Suprapubic skin (tissue), 4 donors: ENCODE measurements around the gene TRIM44. TPM values are rescaled to one million over a fixed set of nuclear protein-coding genes. Genes with fewer than 3 reads are reported as not detected.
"Not testable (repeated sequence)": the region's sequence is repeated elsewhere in the genome, so short reads cannot be mapped to it uniquely, and the experiment has no call there.

Experiments
- DNase-seq, 2 donors: peaks; one replicate each; pipeline ENCODE4 v3.0.0-alpha.2; 2019; ENCODE audit warnings: low spot score in 2 of 2
- H3K27ac ChIP-seq: fragments of 200-600 bp; sonication (generic); one replicate; pipeline ENCODE4 v1.5.1; 2019
- H3K27me3 ChIP-seq: fragments of 200-600 bp; sonication (generic); one replicate; pipeline ENCODE4 v1.5.1; 2019
- H3K36me3 ChIP-seq: fragments of 200-600 bp; sonication (generic); one replicate; pipeline ENCODE4 v1.5.1; 2019
- H3K4me1 ChIP-seq: fragments of 200-600 bp; sonication (generic); one replicate; pipeline ENCODE4 v1.5.1; 2019
- H3K4me3 ChIP-seq: fragments of 200-600 bp; sonication (generic); one replicate; pipeline ENCODE4 v1.5.1; 2019; ENCODE audit warnings: mild to moderate bottlenecking
- H3K9me3 ChIP-seq: fragments of 200-600 bp; sonication (generic); one replicate; pipeline ENCODE4 v1.5.1; 2019
- EP300 ChIP-seq: sonication (generic); formaldehyde crosslinking; IDR thresholded peaks from one replicate; pipeline ENCODE4 v1.6.1; 2017; ENCODE audit warnings: antibody characterized with exemption
- POLR2A ChIP-seq, 2 donors: fragments of 450-650 bp; IDR thresholded peaks; one replicate each; pipeline ENCODE4 v1.6.1; 2017; ENCODE audit warnings: antibody characterized with exemption in 2 of 2, mild to moderate bottlenecking in 2 of 2, moderate library complexity in 2 of 2
- POLR2AphosphoS5 ChIP-seq, 3 donors: sonication (generic); formaldehyde crosslinking; IDR thresholded peaks; one replicate each; pipeline ENCODE4 v1.6.1; 2017; ENCODE audit warnings: antibody characterized with exemption in 3 of 3
- WGBS: methylation state at CpG from one replicate; pipeline ENCODE4 v1.1.5; 2018; 5-methylcytosine and 5-hydroxymethylcytosine counted together
- total RNA-seq, 4 donors: library from RNA; depleted of rRNA; stranded (reverse); fragments of >200 nt; gene quantifications; one replicate each; pipeline ENCODE4 v1.1.0, GENCODE V29; 2016
- TF ChIP-seq, protein P1 (sequence below), 2 donors: fragments of 200-600 bp in 1 of 2; fragments of 450-650 bp in 1 of 2; sonication (generic) in 1 of 2; IDR thresholded peaks; one replicate each; pipeline ENCODE4 v1.5.1; 2016 to 2019; ENCODE audit warnings: antibody characterized with exemption in 2 of 2, mild to moderate bottlenecking in 1 of 2, moderate library complexity in 1 of 2

TRIM44 gene
- total RNA-seq, 4 donors from 2014 or later = 21.3 to 55.7 (median 31.3) TPM

DNA sequence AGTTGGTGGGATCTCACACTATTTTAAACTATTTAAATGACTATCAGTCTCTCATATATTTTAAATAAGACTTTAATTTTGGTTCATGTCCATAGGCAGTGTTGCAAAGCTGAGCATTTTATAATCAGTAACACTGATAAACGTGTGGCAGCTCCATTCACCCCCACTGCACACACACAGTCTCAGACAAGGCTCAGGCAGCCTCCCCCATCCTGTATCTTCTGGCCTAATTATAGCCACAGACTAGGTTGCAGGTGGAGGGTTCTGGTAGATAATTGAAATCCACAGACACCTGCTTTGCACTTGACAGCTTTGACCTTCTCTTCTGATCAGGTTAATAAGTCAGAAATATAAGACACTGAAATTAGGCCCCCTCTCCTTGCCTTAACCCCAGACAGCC lies 162.8 kb downstream of the TRIM44 start:
- Histone ChIP-seq H3K27me3 (no peaks in the 10 kb centered on the region), H3K27ac (no peak overlapping the region), H3K4me3 (no peak overlapping the region), H3K9me3 (no peaks in the 10 kb centered on the region), H3K4me1 (peaks cover 21% of the 10 kb centered on the region), H3K36me3 (no peaks in the 10 kb centered on the region)
- TF ChIP-seq POLR2AphosphoS5 (IDR thresholded peaks at IDR 0.05) (no peak), EP300 (no peak), POLR2A (IDR thresholded peaks at IDR 0.05) (no peak)
- TF ChIP-seq, protein P1, sequence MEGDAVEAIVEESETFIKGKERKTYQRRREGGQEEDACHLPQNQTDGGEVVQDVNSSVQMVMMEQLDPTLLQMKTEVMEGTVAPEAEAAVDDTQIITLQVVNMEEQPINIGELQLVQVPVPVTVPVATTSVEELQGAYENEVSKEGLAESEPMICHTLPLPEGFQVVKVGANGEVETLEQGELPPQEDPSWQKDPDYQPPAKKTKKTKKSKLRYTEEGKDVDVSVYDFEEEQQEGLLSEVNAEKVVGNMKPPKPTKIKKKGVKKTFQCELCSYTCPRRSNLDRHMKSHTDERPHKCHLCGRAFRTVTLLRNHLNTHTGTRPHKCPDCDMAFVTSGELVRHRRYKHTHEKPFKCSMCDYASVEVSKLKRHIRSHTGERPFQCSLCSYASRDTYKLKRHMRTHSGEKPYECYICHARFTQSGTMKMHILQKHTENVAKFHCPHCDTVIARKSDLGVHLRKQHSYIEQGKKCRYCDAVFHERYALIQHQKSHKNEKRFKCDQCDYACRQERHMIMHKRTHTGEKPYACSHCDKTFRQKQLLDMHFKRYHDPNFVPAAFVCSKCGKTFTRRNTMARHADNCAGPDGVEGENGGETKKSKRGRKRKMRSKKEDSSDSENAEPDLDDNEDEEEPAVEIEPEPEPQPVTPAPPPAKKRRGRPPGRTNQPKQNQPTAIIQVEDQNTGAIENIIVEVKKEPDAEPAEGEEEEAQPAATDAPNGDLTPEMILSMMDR (IDR thresholded peaks at IDR 0.05) = no peak
- DNase-seq = no peak
- WGBS = 87% methylated on average over 1 of the region's 1 CpG

DNA sequence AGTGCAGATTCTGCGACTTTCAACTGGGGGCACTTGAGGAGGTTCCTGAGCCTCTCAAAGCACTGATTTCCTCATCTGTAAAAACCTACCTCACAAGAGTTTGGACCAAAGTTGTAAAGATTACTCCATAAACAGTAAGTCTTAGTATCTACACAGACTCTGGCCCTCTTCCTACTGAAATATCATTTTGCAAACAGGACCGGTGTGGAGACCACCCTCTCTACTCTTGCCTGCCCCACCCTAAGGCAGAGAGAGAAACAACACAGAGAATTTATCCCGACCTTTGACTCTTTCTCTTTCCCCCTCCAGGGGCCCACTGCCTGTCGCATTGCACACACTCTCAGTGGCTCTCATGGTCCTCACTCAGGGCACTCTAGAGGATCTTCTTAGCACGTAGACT lies 163.4 kb downstream of the TRIM44 start:
- H3K4me3 ChIP-seq = no peak overlapping the region
- 94% methylated on average over 5 of the region's 5 CpGs for WGBS
- H3K27me3 ChIP-seq = no peaks in the 10 kb centered on the region
- no peak overlapping the region for H3K27ac ChIP-seq
- TF ChIP-seq POLR2AphosphoS5 (IDR thresholded peaks at IDR 0.05) = no peak
- no peak for TF ChIP-seq POLR2A (IDR thresholded peaks at IDR 0.05)
- no peak for TF ChIP-seq EP300
- TF ChIP-seq, protein P1 (IDR thresholded peaks at IDR 0.05) = no peak
- H3K9me3 ChIP-seq = no peaks in the 10 kb centered on the region
- H3K36me3 ChIP-seq = no peaks in the 10 kb centered on the region
- no peak for DNase-seq
- H3K4me1 ChIP-seq = peaks cover 21% of the 10 kb centered on the region

DNA sequence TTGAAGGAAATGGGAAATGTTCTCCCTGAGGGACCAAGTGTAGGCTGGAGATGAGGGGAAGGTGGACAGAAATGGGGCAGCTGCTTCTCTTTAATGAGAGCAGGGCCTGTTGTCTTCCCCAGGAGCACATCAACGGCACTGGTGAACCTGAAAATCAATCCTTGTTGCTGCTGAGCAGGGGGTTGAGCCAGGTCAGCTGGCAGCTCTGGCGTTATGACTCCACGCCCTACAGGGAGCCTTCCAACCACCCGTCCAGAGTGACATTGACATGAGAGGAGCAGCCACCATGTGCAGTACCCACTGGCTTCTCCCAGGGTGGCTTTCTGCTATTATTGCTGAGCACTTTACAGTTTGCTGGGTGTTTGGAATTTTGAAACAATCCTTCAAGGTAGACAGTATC lies 164.4 kb downstream of the TRIM44 start:
- H3K4me1 ChIP-seq = peaks cover 15% of the 10 kb centered on the region
- H3K4me3 ChIP-seq = no peak overlapping the region
- H3K9me3 ChIP-seq = no peaks in the 10 kb centered on the region
- H3K27me3 ChIP-seq = no peaks in the 10 kb centered on the region
- 47% methylated on average over 4 of the region's 4 CpGs for WGBS
- TF ChIP-seq POLR2A (IDR thresholded peaks at IDR 0.05) (no peak), POLR2AphosphoS5 (IDR thresholded peaks at IDR 0.05) (no peak), EP300 (no peak)
- TF ChIP-seq, protein P1 (IDR thresholded peaks at IDR 0.05) = no peak
- H3K27ac ChIP-seq = no peak overlapping the region
- no peak for DNase-seq
- H3K36me3 ChIP-seq = no peaks in the 10 kb centered on the region

DNA sequence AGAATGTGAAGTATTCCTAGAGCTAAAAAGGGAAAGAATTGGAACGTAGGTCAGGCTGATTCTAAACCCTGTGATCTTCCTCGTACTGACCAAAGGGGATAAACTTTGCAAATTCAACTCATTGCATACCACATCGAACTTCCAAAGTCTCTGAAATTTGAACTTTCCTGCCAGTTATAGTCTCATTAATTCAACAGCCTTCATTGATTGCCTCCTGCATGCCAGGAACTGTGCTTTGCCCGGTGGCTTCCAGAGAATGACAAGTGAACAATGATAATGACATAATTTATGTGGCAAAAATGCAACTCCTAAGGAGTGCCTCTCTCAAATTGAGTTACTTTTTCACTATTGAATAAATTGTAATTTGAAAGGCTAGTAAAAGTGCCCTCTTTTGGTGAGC lies 173.6 kb downstream of the TRIM44 start:
- Histone ChIP-seq H3K36me3 (no peaks in the 10 kb centered on the region), H3K27me3 (no peaks in the 10 kb centered on the region), H3K4me3 (no peak overlapping the region), H3K9me3 (no peaks in the 10 kb centered on the region), H3K4me1 (no peaks in the 10 kb centered on the region), H3K27ac (no peak overlapping the region)
- TF ChIP-seq POLR2AphosphoS5 (IDR thresholded peaks at IDR 0.05) = no peak
- no peak for TF ChIP-seq POLR2A (IDR thresholded peaks at IDR 0.05)
- TF ChIP-seq, protein P1 (IDR thresholded peaks at IDR 0.05) = no peak
- TF ChIP-seq EP300 = no peak
- 73% methylated on average over 4 of the region's 4 CpGs for WGBS
- no peak for DNase-seq

DNA sequence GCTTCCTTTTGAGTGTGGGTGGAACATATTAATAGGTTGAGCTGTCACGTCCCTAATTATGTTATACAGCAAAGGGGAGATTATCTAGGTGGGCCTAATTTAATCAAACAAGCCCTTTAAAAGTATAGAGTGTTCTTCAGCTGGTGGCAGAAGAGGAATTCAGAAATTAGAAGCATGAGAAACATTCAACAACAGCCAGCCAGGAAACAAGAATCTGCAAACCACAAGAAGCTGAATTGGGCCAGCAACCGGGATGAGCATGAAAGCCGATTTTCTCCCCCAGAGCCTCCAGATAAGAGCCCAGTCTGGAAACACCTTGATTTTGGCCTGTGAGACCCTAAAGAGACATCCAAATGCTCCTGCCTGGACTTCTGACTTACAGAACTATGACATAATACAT lies 175.5 kb downstream of the TRIM44 start:
- WGBS = 88% methylated on average over 3 of the region's 3 CpGs
- H3K27me3 ChIP-seq = no peaks in the 10 kb centered on the region
- H3K27ac ChIP-seq = no peak overlapping the region
- TF ChIP-seq POLR2AphosphoS5 (IDR thresholded peaks at IDR 0.05) (no peak), EP300 (no peak), POLR2A (IDR thresholded peaks at IDR 0.05) (no peak)
- TF ChIP-seq, protein P1 (IDR thresholded peaks at IDR 0.05) = no peak
- no peaks in the 10 kb centered on the region for H3K36me3 ChIP-seq
- H3K9me3 ChIP-seq = no peaks in the 10 kb centered on the region
- no peaks in the 10 kb centered on the region for H3K4me1 ChIP-seq
- DNase-seq = no peak
- no peak overlapping the region for H3K4me3 ChIP-seq

DNA sequence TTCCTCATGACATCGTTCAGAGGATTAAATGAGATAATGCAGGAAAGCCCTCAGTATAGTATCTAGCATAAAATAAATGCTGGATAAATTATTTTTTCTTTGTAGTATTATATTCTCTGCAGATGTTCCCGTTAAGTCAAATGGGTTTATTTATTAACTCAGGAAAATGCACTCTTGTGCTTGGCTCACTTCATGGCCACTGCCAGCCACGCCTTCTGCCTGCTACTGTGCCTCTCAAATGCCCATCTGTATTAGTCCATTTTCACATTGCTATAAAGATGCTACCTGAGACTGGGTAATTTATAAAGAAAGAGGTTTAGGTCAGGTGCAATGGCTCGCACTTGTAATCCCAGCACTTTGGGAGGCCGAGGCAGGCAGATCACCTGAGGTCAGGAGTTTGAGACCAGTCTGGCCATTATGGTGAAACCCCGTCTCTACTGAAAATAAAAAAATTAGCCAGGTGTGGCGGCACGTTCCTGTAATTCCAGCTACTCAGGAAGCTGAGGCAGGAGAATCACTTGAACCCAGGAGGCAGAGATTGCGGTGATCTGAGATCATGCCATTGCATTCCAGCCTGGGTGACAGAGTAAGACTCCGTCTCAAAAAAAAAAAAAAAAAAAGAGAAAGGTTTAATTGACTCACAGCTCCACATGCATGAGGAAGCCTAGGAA lies 176.3 kb downstream of the TRIM44 start:
- H3K9me3 ChIP-seq, H3K4me1 ChIP-seq, H3K36me3 ChIP-seq, H3K4me3 ChIP-seq, DNase-seq, H3K27ac ChIP-seq, H3K27me3 ChIP-seq: not testable (repeated sequence)
- WGBS = 92% methylated on average over 10 of the region's 10 CpGs
